ENCODE measurements around the gene KCNG2.

KCNG2 gene

DNA sequence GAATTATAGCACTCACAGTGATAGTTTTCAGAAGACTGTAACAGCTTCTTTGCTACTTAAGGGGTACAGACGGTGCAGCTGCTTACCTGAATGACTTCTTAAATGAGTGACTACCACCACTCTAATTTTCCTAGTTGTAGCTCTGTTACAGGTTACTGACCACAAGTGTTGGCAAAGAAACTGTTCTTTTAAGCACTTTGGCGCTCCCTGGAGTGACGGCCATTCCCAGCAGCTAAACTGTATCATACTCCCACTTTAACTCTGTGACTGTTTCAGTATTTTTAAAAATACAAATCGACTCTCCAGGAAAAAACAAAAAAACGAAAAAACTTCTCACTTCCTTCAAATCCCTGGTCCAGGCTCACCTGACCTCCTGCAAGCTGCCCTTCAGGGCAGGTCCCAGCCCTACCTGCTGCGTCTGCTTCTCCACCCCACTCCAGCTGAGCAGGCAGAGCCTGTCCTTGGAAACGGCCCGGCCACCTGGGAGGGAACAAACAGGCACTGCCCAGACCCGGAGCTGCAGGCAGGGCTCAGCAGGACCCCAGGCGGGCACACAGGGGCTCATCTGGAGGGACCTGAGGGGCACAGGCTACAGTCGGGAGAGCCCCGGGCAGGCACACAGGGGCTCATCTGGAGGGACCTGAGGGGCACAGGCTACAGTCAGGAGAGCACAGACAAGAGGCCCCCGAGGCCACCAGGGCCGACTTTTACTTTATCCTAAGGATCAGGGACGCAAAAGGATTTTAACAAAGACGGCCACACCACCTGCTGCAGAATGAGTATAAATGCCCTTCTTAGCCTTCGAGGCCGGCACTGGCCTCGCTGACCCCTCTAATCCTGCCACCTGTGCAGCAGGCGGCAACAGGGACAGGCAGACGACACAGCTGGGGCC is 129.2 kb downstream of the KCNG2 start:
- DNase-seq (ENCODE audit: low read depth) = no peak

DNA sequence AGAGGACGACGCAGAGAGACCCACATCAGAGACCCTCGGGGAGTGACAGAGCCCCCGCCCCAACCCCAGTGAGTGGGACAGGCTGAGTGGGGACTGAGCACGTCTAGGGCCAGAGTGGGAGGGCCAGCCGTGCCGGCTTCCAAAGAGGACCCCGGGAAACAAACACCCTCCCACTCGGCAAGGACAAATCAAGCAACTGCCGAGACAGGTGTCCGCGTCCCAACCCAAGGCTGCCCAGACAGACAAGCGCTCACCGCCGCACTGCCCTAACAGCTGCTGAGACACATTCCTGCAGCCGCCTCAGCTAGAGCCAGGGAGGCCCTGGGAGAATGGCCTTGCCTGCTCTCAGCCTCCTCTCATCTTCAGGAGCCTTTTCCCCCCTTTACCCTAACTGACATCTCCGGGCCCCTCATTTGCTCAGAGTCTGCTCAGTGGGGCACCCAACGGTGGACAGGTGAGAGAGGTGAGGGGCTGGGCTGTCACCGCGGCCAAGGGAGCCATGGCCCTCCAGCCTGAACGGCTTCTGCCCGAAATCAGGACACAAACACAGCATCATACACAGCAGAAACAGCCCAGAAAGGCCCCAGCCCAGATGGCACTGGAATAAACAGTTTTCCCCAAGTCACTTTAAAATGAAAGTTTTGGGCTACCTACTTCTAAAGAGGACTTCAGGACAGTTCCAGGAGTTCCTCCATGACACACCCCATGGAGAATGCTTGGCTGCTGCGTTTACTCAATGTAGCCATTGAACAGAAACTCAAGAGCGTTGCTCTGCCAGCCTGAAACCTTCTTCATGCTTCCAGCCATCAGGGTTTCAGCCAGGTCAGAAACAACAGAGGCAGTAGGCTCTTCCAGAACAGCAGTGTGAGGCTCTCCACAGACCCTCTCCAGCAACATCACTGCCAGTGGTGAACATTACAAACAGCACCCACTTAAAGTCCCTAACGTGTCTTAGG is 130.1 kb downstream of the KCNG2 start:
- no peak for DNase-seq (ENCODE audit: low read depth)

DNA sequence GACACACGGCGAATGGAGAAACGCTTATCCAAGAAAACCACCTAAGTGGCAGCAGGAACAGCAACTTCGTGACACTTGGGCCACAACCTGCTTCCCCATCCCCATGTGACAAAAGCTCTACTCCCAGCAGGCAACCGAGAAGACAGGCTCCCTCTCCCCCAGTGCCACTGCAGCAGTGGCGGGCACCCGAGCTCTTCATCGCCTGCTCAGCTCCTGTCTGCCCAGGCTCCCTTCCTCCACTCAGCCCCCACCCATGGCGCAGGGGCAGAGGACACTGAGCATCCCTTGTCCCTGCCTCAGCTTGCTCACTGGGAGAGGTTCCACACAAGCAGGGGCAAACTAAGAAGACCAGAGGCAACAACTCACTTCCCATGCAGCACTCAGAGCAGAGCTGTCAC is 130.8 kb downstream of the KCNG2 start:
- no peak for DNase-seq (ENCODE audit: low read depth)

DNA sequence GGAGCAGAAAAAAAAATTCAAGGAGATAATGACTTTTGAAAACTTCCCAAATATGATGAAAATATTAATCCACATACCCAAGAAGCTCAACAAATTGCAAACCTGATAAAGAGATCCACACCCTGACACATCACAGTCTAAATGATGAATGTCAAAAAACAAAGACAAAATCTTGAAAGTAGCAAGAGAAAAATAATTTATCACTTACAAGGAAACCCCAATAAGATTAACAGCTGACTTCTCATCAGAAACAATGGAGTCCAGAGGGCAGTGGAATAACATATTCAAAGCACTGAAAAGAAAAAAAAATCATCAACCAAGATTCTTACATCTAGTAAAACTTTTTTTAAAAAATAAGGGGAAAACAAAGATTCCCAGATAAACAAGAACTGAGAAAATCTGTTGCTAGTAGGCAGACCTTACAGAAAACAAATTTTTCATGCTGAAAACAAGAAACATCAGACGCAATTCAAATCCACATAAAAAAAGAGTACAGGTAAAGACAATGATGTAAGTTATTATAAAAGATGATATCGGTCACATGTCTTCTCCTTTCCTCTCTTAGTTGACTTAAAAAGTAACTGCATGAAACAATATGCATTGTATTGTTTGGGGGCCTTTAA is 132.4 kb downstream of the KCNG2 start:
- no peak for DNase-seq (ENCODE audit: low read depth)

DNA sequence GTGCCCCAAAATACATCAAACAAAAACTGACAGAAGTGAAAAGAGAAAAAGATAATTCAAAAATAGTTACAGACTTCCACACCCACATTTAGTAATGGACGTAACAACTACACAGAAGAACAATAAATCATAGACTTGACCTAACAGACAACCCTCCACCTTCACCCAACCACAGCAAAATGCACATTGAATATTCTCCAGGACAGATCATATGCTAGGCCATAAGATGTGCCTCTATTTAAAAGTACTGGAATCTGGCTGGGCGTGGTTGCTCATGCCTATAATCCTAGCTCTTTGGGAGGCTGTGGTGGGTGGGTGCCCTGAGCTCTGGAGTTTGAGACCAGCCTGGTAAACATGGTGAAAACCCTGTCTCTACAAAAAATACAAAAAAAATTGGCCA is 133.7 kb downstream of the KCNG2 start:
- DNase-seq (ENCODE audit: low read depth) = no peak

DNA sequence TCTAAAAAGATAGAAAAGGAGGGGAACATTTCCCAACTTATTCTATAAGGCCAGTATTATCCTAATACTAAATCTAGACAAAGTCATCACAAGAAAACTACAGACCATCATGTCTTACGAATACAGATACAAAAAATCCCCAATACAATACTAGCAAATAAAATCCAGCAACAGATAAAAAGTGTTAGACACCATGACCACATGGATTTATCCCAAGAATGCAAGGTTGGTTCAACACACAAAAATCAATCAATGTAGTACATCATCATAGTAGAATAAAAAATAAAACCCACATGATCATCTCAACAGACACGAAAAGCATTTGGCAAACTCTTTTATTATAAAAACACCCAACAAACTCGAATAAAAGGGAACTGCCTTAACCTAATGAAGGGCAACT is 135.2 kb downstream of the KCNG2 start:
- no peak for DNase-seq (ENCODE audit: low read depth)

DNA sequence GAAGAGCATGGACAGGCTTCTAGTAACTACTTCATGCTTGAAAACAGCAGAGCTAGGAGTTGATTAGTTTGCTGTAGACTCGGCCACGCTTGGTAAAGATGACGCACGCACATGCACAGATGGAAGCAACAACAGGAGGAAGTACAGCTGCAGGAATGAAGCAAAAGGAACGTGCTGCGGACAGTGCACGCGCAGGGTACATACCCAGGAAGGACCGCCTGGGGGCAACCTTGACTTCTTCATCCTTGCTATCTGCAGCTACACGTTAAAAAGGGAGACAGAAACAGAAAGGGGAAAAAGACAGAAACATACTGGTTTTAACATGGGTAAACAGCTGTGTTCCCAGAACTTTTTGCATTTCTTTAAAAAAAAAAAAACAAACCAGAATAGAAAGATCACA is 136.0 kb downstream of the KCNG2 start:
- no peak for DNase-seq (ENCODE audit: low read depth)

DNA sequence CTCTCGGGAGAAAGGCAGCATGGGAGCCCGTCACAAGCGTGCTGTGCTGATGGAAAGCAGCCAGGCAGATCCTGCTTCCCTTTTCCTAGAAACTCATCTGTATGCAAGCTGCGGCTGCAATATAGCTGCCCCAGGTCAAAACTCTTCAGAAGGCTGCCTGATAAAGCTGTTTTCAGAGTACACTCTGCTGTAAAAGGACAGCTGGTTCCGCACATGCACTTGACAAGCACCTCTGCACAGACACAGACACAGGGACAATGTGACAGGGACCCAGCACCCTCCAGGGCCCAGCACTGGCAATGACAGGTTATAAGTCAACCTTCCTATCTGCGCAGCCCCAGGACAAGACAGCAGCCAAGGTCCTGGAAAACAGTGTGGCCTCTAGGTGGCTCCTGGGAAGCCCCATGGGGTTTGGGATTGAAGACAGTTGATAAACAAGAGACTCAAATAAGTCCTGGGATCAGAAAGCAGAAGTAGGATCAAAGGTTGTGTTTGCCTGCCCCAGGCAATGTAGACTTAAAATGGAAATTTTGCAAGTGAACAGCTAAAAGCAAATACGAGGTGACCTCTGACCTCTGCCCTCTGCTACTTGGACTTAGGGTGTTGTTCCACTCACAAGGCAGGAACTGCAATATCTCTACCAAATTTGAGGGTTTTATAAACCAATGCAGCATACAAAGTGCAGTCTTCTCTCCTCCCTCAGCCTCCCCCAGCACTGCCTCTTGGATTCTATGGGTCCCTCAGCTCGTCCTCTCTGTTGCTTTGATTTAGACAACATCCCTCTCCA is 136.8 kb downstream of the KCNG2 start:
- DNase-seq (ENCODE audit: low read depth) = no peak

DNA sequence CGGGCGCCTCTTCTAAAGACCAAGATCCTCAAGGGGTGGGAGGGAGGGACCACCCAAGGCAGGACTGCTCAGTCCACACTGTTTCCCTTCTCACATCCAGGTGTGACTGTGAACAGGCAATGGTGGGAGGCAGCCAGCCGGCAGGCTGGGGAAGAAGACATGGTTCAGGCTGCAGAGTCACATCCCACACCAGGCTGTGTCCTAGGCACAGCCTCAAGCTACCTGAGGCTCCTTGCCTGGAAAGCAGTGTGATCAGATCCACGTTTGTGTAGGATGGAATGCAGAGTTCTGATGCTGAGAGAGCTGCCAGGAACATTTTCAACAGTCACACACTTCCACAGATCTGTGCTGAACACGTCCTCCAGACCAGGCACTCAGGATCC is 137.4 kb downstream of the KCNG2 start:
- DNase-seq (ENCODE audit: low read depth) = no peak

DNA sequence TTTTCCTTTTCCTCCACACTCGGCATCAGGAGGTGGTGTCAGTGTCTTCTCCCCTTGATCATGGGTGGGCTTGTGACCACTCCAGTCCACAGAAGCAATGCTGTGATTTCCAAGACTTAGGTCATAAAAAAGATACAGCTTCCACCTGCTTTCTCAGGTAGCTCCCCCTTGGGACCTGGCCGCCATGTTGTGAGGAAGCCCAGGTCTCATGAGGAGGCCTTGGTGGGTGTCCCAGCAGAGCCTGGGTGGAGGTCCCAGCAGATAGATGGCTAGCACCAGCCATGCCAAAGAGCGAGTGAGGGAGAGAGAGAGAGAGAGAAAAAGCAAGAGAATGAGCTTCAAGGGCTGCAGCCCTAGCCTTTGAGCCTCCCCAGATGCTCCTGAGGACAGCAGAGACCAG is 137.8 kb downstream of the KCNG2 start:
- no peak for DNase-seq (ENCODE audit: low read depth)

DNA sequence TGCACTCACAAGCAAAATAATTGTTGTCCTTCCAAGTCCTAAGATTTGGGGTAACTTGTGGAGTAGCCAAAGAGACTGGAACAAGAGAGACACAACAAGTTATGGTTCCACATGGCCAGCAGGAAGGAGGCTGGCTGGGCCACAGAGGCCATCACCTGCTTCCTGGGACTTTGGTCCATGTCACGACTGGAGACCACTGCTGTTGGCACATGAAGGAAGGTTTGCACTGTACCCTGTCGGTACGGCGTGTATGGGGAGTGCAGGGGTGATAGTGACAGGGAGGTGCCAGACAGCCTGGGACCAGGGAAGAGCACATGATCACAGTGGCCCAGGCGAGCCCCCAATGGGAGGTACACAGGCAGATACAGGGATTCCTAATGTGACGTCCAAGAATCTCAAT is 138.2 kb downstream of the KCNG2 start:
- DNase-seq (ENCODE audit: low read depth) = no peak

DNA sequence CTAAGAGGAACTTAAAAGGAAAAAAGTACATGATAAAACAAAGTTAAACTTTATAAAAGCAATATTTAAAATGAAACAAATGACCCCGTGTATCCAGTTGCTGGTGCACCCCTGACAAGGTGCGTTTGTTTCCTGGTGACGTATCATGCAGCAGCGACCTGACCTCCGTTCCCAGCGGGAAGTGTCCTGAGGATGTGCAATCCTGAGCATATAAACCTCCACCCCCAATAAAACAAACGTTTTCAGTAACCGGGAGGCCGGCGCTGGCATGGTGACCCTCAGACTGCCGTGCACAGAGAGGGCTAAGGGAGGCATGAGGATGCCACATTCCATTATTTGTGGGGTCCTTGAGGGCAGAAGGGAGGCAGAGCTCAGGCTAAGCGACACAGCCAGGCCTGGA is 138.9 kb downstream of the KCNG2 start:
- DNase-seq (ENCODE audit: low read depth) = no peak

DNA sequence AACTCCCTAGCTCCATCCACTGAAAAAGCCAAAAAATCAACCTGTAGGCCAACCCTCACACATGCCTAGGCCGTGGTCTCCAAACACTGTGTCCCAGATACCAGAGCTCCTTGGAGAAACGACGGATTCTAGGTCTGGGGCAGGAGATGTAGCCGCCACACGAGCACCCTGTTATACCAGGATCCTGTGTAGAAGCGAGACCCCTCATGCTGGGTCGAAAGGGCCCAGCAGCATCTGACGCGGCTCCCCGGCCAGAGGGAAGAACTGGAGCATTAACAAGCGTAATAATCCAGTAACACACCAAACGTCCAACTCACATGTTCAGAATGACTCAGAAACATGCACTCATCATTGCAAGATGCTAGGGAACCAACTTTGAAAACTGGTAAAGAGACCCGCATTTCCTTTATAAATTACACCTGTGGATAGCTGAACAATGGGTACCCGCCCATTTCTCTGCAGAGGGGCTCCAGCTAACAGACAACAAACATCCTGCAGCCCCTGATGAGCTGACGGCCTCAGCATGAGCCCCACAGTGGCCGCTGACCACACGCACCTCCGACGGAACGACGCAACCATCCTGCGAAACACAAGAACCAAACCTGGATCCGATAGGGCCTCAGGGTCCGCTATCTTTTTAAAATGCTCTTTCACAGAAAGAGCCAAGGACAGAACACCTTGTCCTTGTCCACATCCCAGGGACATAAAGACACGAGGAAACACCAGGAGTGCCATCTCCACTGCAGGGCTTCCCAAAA is 139.5 kb downstream of the KCNG2 start:
- DNase-seq (ENCODE audit: low read depth) = no peak

DNA sequence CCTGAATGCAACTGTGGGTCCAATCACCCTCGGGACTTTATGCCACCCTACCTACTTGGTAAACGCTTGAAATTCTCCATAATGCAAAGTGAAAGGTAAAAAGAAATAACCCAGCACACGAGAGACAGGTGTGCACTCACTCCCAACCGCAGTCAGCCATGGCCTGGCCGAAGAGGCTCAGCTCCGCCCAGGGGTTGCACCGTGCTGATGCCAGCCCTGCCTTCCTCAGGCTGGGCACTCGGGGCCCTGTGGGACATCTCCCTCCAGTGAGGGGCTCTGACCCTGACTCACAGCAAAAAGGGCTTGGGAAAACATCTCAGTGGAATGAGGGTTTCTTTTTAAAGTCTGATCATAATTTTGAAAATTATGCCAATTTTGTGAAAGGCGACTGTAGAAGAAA is 140.5 kb downstream of the KCNG2 start:
- DNase-seq (ENCODE audit: low read depth) = no peak

DNA sequence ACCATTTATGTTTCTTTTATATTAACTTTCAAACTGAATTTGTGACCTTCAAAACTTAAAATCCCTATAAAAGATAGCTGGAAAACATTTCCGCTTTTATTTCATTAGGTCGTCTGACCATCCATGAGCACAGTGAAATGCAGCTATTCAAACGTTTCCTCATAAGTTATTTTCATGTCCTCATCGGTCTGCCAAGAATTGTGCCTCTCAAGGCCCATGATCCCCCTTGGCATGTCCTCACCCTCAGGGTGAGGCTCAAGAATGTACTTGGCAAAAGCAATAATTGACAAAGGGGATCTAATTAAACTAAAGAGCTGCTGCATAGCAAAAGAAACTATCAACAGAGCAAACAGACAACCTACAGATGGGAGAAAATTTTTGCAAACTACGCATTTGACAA is 141.4 kb downstream of the KCNG2 start:
- no peak for DNase-seq (ENCODE audit: low read depth)

DNA sequence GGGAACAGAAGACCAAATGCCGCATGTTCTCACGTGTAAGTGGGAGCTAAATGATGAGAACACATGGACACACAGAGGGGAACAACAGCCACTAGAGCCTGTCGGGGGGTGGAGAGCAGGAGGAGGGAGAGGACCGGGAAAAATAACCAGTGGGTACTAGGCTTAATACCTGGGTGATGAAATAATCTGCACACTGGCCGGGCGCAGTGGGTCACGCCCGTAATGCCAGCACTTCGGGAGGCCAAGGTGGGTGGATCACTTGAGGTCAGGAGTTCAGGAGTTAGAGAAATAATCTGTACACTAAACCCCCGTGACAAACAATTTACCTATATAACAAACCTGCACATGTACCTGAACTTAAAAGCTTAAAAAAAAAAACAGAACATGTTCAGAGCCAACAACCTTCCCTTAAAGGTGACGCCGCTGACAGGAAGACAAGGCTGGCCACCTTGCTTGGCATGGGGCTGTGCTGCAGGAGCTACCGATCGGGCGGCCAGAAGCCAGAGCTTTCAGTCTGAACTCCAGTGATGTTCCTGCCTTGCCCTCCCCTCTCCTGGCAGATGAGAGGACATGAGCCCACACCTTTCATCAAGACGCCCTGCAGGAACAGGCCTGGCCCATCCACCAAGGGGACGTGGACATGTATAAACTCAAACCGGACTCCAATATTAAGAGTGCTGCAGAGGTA is 142.5 kb downstream of the KCNG2 start:
- DNase-seq (ENCODE audit: low read depth) = no peak

DNA sequence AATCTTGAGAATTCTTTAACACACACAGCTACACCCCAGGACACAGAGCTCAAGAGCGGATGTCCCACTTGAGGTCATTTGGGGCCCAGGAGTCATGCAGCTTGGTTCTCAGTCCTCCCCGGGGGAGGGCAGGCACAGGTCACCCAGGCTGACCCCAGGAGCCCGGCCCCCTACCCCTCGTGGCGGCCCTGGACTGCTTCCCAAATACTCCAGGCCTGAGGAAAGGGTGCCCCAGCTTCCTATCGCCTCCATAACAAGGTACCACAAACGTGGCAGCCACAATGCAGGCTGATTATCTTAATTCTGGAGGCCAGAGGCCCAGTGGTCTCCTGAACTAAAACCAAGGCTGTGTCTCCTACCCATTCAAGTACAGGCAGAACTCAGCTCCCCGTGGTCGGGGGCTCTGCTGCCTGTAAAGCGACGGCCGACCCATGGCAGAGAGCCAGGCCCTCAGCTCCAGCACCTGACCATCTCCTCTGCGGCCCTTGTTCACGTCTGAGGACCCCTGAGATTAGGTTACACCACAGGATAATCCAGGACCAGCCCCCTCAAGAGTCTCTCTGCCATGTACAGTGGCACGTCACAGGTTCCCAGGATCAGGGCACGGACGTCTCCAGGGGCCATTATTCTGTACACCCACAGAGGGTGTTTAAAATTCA is 143.2 kb downstream of the KCNG2 start:
- DNase-seq (ENCODE audit: low read depth) = no peak

DNA sequence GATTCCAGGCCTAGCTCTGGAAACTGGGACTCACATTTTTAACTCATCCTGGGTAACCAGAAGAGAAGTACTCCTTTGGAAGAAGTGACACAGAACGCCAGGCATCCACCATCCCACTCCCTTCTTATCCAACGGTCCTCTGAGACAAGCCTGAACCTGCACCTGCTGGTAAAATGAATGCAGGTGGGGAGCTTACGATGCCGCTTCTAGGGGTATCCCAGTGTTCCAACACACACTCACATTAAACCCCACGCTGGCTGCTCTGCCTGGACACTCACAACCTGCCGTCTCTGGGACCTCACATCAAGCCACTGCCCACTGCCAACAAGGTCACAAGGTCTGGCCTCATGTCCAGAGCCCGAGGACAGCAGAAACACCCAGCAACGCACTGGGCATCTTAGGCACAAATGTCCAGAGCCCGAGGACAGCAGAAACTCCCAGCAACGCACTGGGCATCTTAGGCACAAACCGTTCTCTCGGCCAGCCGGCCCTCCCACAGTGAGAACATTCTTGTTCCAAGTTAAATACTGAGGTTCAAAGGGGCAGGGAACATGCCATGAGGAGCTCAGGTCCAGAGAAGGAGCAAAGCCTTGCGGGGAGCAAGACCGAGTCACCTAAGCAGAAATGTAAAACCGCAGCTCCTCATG is 143.9 kb downstream of the KCNG2 start:
- no peak for DNase-seq (ENCODE audit: low read depth)

DNA sequence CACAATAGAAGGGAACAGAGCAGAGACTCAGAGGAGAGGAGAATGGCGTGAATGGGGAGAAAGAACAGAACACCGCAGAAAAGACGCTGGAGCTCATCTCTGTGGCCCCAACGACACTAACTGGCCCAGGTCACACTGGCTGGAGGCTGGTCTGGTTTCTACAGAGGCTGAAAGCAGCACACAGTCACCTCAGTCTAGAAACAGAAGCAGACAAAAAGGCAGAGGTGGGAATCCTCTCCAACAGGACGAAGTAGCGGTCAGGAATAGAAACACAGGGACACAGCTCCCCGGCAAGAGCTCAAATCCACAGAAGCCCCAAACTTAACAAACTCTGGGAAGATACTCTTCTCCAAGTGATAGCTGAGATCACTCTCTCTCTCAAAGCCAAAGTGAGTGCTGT is 144.5 kb downstream of the KCNG2 start:
- DNase-seq (ENCODE audit: low read depth) = no peak
